GM12878 (cell line): ENCODE data around the gene WBP4. TPM values are rescaled to one million over a fixed set of nuclear protein-coding genes. Genes with fewer than 3 reads are reported as not detected.

ENCODE experiments used
- ATAC-seq: fragments of 200-7000 bp; cut with Tn5 transposase; 3 replicates; pipeline ENCODE4 v1.9.1; 2020; ENCODE audit warnings: mild to moderate bottlenecking, moderate library complexity
- BruUV-seq: library from RNA; stranded (reverse); fragments of 400-500 nt; replicated peaks from 2 replicates; lab custom pipeline; 2021; lab: Mats Ljungman, UMichigan
- CTCF ChIA-PET: fragments of 300-600 bp; sonication (Branson Sonifier 250); formaldehyde crosslinking; extraction: SDS; loops from one replicate; lab custom pipeline; 2021; ENCODE audit warnings: inconsistent platforms; lab: Yijun Ruan, JAX
- POLR2A ChIA-PET: fragments of 350-600 bp; formaldehyde crosslinking; extraction: SDS; loops from one replicate; lab custom pipeline; 2021; ENCODE audit warnings: inconsistent platforms; lab: Charles Lee
- RAD21 ChIA-PET: fragments of 300-600 bp; sonication (Branson Sonifier 250); formaldehyde crosslinking; loops from one replicate; lab custom pipeline; 2023; ENCODE audit warnings: antibody characterized with exemption; ENCODE audit not compliant: unreplicated experiment; lab: Charles Lee
- SMC1A ChIA-PET: fragments of 300-600 bp; sonication (Branson Sonifier 250); formaldehyde crosslinking; loops from one replicate; lab custom pipeline; 2023; ENCODE audit not compliant: unreplicated experiment, uncharacterized antibody; lab: Charles Lee
- DNase-seq: peaks from one replicate; pipeline ENCODE4 v3.0.0-alpha.2; 2011; ENCODE audit warnings: low read depth, low spot score
- FAIRE-seq: peaks from 3 replicates; lab custom pipeline; 2011; peaks lifted over from hg19 to GRCh38; lab: Jason Lieb, UNC
- H2AFZ ChIP-seq: 2 replicates; pipeline ENCODE4 v1.6.0; 2011; ENCODE audit warnings: low read depth, low read length, control low read depth; ENCODE audit not compliant: control insufficient read depth
- H3K27ac ChIP-seq: 2 replicates; pipeline ENCODE4 v1.5.1; 2011; ENCODE audit warnings: control low read depth; ENCODE audit not compliant: control insufficient read depth, insufficient read depth
- H3K27me3 ChIP-seq, 2 experiments: replicated peaks in 1 of 2; 2 replicates each; pipeline versions ENCODE4 v1.6.0 to v1.6.1; 2011; ENCODE audit warnings: low read length in 1 of 2; ENCODE audit not compliant: control insufficient read depth in 2 of 2, insufficient read depth in 2 of 2
- H3K36me3 ChIP-seq, 2 experiments: 2 replicates each; pipeline ENCODE4 v1.5.1; 2011; ENCODE audit warnings: low read length in 1 of 2; ENCODE audit not compliant: control insufficient read depth in 2 of 2, insufficient read depth in 2 of 2
- H3K4me1 ChIP-seq: 2 replicates; pipeline ENCODE4 v1.6.1; 2011; ENCODE audit warnings: mild to moderate bottlenecking, low read length, moderate library complexity, mixed read lengths; ENCODE audit not compliant: control insufficient read depth, insufficient read depth
- H3K4me2 ChIP-seq: 2 replicates; pipeline ENCODE4 v1.6.0; 2011; ENCODE audit warnings: control low read depth; ENCODE audit not compliant: control insufficient read depth, insufficient read depth
- H3K4me3 ChIP-seq: fragments of 200-600 bp; sonication (generic); 2 replicates; pipeline ENCODE4 v1.5.1; 2016
- H3K79me2 ChIP-seq: 2 replicates; pipeline ENCODE4 v1.6.0; 2011; ENCODE audit warnings: low read length; ENCODE audit not compliant: control insufficient read depth, insufficient read depth
- H3K9ac ChIP-seq: 2 replicates; pipeline ENCODE4 v1.8.0; 2011; ENCODE audit warnings: low read length, control low read depth, mixed read lengths; ENCODE audit not compliant: control insufficient read depth, insufficient read depth
- H3K9me3 ChIP-seq: replicated peaks from 3 replicates; pipeline ENCODE4 v1.5.1; 2011; ENCODE audit warnings: mild to moderate bottlenecking, low read length; ENCODE audit not compliant: control insufficient read depth, insufficient read depth
- H4K20me1 ChIP-seq: 2 replicates; pipeline ENCODE4 v1.6.0; 2011; ENCODE audit not compliant: control insufficient read depth, insufficient read depth
- BCL3 ChIP-seq: IDR thresholded peaks from 2 replicates; pipeline ENCODE4 v1.6.1; 2011; ENCODE audit warnings: borderline replicate concordance, low read depth, mild to moderate bottlenecking, moderate library complexity, low read length; ENCODE audit not compliant: insufficient read depth, poor library complexity, severe bottlenecking
- IKZF1 ChIP-seq: fragments of 450-650 bp; conservative IDR thresholded peaks from 2 replicates; pipeline ENCODE4 v1.6.1; 2017; ENCODE audit warnings: antibody characterized with exemption, mild to moderate bottlenecking
- JUNB ChIP-seq: IDR thresholded peaks from 2 replicates; pipeline ENCODE4 v1.6.1; 2016; ENCODE audit warnings: antibody characterized with exemption, mild to moderate bottlenecking
- SPI1 ChIP-seq: IDR thresholded peaks from 2 replicates; pipeline ENCODE4 v1.6.1; 2011; ENCODE audit warnings: low read depth, mild to moderate bottlenecking, low read length, moderate library complexity, borderline replicate concordance; ENCODE audit not compliant: insufficient read depth
- TCF12 ChIP-seq: IDR thresholded peaks from 2 replicates; pipeline ENCODE4 v1.6.1; 2011; ENCODE audit warnings: low read depth, mild to moderate bottlenecking, low read length
- ZNF384 ChIP-seq: IDR thresholded peaks from 2 replicates; pipeline ENCODE4 v1.6.1; 2012; ENCODE audit warnings: low read depth, mild to moderate bottlenecking, low read length, improper control_type of control experiment, borderline replicate concordance
- WGBS: methylation state at CpG from one replicate; pipeline ENCODE4 v1.1.6; 2016; ENCODE audit warnings: low lambda C conversion rate; ENCODE audit not compliant: insufficient replicate concordance, insufficient coverage; ENCODE audit errors: missing lambda C conversion rate; 5-methylcytosine and 5-hydroxymethylcytosine counted together
- in situ Hi-C: fragments of 300-500 bp; cut with MboI; formaldehyde crosslinking; loops from 9 replicates; pipeline ENCODE4 v1.14.3; 2018; ENCODE audit warnings: mixed read lengths
- intact Hi-C: fragments of 100-400 bp; cut with micrococcal nuclease; formaldehyde crosslinking; loops from one replicate; pipeline ENCODE4 v1.14.2; 2022; ENCODE audit not compliant: unreplicated experiment
- polyA plus RNA-seq, 11 experiments: library from polyadenylated mRNA; depleted of rRNA in 4 of 11; unstranded in 6 of 11; stranded (reverse) in 5 of 11; fragments of >200 nt; fragmentation: Nextera tagmentation in 4 of 11; fragmentation: Illumina TruSeq in 1 of 11; extraction: Ambion mirVana in 4 of 11; extraction: Trizol in 1 of 11; gene quantifications; 1 replicate in 1 of 11; 2 replicates in 10 of 11; pipeline versions ENCODE4 v1.2.1 to v1.2.3, GENCODE V29; 2011 to 2016; ENCODE audit warnings: inconsistent platforms in 2 of 11, missing spikeins in 2 of 11, low read depth in 1 of 11
- total RNA-seq, 4 experiments: library from RNA; depleted of rRNA in 3 of 4; stranded (reverse); fragments of >200 nt in 3 of 4; fragmentation: Illumina TruSeq in 1 of 4; extraction: Trizol in 1 of 4; gene quantifications; 2 replicates each; pipeline versions ENCODE4 v1.2.1 to v1.2.3, GENCODE V29; 2013 to 2021
- TF ChIP-seq, protein P1 (sequence below): IDR thresholded peaks from 2 replicates; pipeline ENCODE4 v1.6.1; 2011; ENCODE audit warnings: low read depth, low read length, improper control_type of control experiment, borderline replicate concordance

Gene WBP4
- total and polyA plus RNA-seq, 10 of the 15 experiments (the other 5 are each of a cell fraction or from before 2014, with no cell fraction given): 7.4 to 21.6 (median 14.2) TPM

- Histone ChIP-seq H3K36me3 (no peaks in the 10 kb centered on the region), H2AFZ (no peak overlapping the region), H3K79me2 (peaks cover 5% of the 10 kb centered on the region), H3K9me3 (no peaks in the 10 kb centered on the region; the same call in 2 of the 3 replicates), H4K20me1 (no peaks in the 10 kb centered on the region), H3K4me3 (no peak overlapping the region), H3K27me3 (no peaks in the 10 kb centered on the region), H3K9ac (no peak overlapping the region), H3K4me2 (no peak overlapping the region), H3K27ac (no peak overlapping the region), H3K4me1 (no peaks in the 10 kb centered on the region)
- intact Hi-C loops (no loop called here), in situ Hi-C loops (no loop called here)
- ChIA-PET POLR2A (no interaction called here), SMC1A (interaction anchor here (1.5 kb wide), 1 partner anchor 9 kb away, joined by 8 read pairs; no protein-coding TSS in a partner anchor), CTCF (interaction anchor here (1.0 to 1.9 kb wide), 6 partner anchors 9 to 70 kb away, joined by 3 to 5 read pairs (median 3); no protein-coding TSS in a partner anchor), RAD21 (interaction anchor here (1.0 to 2.3 kb wide), 2 partner anchors 21 to 53 kb away, joined by 3 to 11 read pairs; no protein-coding TSS in a partner anchor)
- no peak for FAIRE-seq
- TF ChIP-seq, protein P1, sequence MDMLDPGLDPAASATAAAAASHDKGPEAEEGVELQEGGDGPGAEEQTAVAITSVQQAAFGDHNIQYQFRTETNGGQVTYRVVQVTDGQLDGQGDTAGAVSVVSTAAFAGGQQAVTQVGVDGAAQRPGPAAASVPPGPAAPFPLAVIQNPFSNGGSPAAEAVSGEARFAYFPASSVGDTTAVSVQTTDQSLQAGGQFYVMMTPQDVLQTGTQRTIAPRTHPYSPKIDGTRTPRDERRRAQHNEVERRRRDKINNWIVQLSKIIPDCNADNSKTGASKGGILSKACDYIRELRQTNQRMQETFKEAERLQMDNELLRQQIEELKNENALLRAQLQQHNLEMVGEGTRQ: no peak
- peak; percentile 36; the same call in 1 of the 2 replicates for TF ChIP-seq ZNF384
- no peak for TF ChIP-seq TCF12
- TF ChIP-seq SPI1: 0 out of 2 replicates have a peak, but pooled peaks have one; percentile 4
- no peak for TF ChIP-seq BCL3
- no peak for TF ChIP-seq JUNB
- no peak for TF ChIP-seq IKZF1
- 18% methylated on average over 2 of the region's 2 CpGs for WGBS
- peak; percentile 76 for ATAC-seq
- no TSS peak for BruUV-seq
- no peak for DNase-seq
These were observed 28.5 kb upstream of the WBP4 start for GRCh38 chr13:41032691-41033376.
